ENCODE measurements around the gene KPTN. TPM values are rescaled to one million over a fixed set of nuclear protein-coding genes. Genes with fewer than 3 reads are reported as not detected.

Gene KPTN
- total and polyA plus RNA-seq, 2 of the 13 experiments (the other 11 are each of a cell fraction or from before 2014, with no cell fraction given): 9.1 to 13.3 TPM

GRCh38 chr19:47508721-47509120 is 24.7 kb upstream of the KPTN start:
- BruUV-seq (replicated peaks): no TSS peak
- Histone ChIP-seq H3K9ac (ENCODE audit: insufficient read depth, low read depth, low read length) (no peak overlapping the region), H3K79me2 (ENCODE audit: insufficient read depth, low read length) (peaks cover 53% of the 10 kb centered on the region), H2AFZ (ENCODE audit: low read length) (no peak overlapping the region), H3K9me3 (ENCODE audit: low read length) (no peaks in the 10 kb centered on the region), H3K27ac (ENCODE audit: extremely low read length, insufficient read depth, low read length) (no peak overlapping the region), H3K27me3 (ENCODE audit: control insufficient read depth in 1 of 2, insufficient read depth in 2 of 2, low read length in 2 of 2) (no peaks in the 10 kb centered on the region), H3K4me1 (ENCODE audit: insufficient read depth, low read length) (peaks cover 22% of the 10 kb centered on the region), H3K4me2 (ENCODE audit: low read depth, low read length) (no peak overlapping the region), H3K4me3 (replicated peaks in 1 of 3; ENCODE audit: insufficient read depth in 1 of 3, low read depth in 2 of 3, low read length in 3 of 3) (no peak overlapping the region), H4K20me1 (ENCODE audit: insufficient read depth, low read length) (no peaks in the 10 kb centered on the region), H3K36me3 (replicated peaks in 1 of 2; ENCODE audit: control insufficient read depth in 1 of 2, insufficient read depth in 2 of 2, low read length in 2 of 2) (peaks cover 5 to 7% of the 10 kb centered on the region in 2 experiments; a peak in 4 of 5 replicates)
- DNase-seq (ENCODE audit: low spot score) (no peak), FAIRE-seq (no peak), ATAC-seq (no peak)
- in situ Hi-C loops (cut with HindIII; ENCODE audit: extremely low pct_ligation_motif_present, low pct_unique_long_range_greater_than_20kb): no loop called here
- ChIA-PET CTCF (ENCODE audit: low intra/inter-chr PET ratio, low total read pairs) (no interaction called here), POLR2A (no interaction called here)
- TF ChIP-seq ZNF326 (CRISPR knock-in tag; IDR thresholded peaks at IDR 0.05; ENCODE audit: borderline replicate concordance) (no peak), ONECUT2 (CRISPR knock-in tag; IDR thresholded peaks at IDR 0.05) (no peak), RBFOX2 (IDR thresholded peaks at IDR 0.05; ENCODE audit: low read depth, low read length) (no peak), TEAD3 (CRISPR knock-in tag; optimal IDR thresholded peaks at IDR 0.05; ENCODE audit: borderline replicate concordance) (no peak), CENPBD1 (CRISPR knock-in tag; IDR thresholded peaks at IDR 0.05; ENCODE audit: borderline replicate concordance, low read depth) (no peak), KLF16 (CRISPR knock-in tag; IDR thresholded peaks at IDR 0.05) (no peak), RXRA (CRISPR knock-in tag; IDR thresholded peaks at IDR 0.05) (no peak), SKI (IDR thresholded peaks at IDR 0.05; ENCODE audit: partially characterized antibody) (no peak), ZNF572 (CRISPR knock-in tag; IDR thresholded peaks at IDR 0.05) (no peak), ZNF207 (IDR thresholded peaks at IDR 0.05; ENCODE audit: borderline replicate concordance) (no peak), SP140L (CRISPR knock-in tag; IDR thresholded peaks at IDR 0.05; ENCODE audit: borderline replicate concordance) (no peak), MED13 (CRISPR knock-in tag; IDR thresholded peaks at IDR 0.05) (no peak), MTA1 (CRISPR knock-in tag; IDR thresholded peaks at IDR 0.05; ENCODE audit: borderline replicate concordance) (no peak), GMEB1 (CRISPR knock-in tag; IDR thresholded peaks at IDR 0.05; ENCODE audit: borderline replicate concordance) (no peak), SETDB1 (CRISPR knock-in tag; IDR thresholded peaks at IDR 0.05; ENCODE audit: borderline replicate concordance) (no peak), ZNF816 (CRISPR knock-in tag; IDR thresholded peaks at IDR 0.05; ENCODE audit: borderline replicate concordance) (no peak), ZNF503 (CRISPR knock-in tag; IDR thresholded peaks at IDR 0.05) (no peak), KLF6 (CRISPR knock-in tag; IDR thresholded peaks at IDR 0.05) (no peak)
- intact Hi-C loops (cut with micrococcal nuclease; ENCODE audit: unreplicated experiment): no loop called here
- 100% methylated on average over 5 of the region's 5 CpGs for whole genome bisulfite sequencing (ENCODE audit: low lambda C conversion rate)
